CD4-positive, alpha-beta T cell treated with Interleukin-17A for 4 hours (primary cell): Measurements from ENCODE around the gene GALNT14.

Experiments used
- DNase-seq: peaks from one replicate; pipeline ENCODE4 v3.0.0-alpha.2; 2020; ENCODE audit warnings: mixed read lengths

GALNT14 gene

GRCh38 chr2:31086590-31086989 lies 51.6 kb downstream of the GALNT14 start:
- DNase-seq = no peak

DNA sequence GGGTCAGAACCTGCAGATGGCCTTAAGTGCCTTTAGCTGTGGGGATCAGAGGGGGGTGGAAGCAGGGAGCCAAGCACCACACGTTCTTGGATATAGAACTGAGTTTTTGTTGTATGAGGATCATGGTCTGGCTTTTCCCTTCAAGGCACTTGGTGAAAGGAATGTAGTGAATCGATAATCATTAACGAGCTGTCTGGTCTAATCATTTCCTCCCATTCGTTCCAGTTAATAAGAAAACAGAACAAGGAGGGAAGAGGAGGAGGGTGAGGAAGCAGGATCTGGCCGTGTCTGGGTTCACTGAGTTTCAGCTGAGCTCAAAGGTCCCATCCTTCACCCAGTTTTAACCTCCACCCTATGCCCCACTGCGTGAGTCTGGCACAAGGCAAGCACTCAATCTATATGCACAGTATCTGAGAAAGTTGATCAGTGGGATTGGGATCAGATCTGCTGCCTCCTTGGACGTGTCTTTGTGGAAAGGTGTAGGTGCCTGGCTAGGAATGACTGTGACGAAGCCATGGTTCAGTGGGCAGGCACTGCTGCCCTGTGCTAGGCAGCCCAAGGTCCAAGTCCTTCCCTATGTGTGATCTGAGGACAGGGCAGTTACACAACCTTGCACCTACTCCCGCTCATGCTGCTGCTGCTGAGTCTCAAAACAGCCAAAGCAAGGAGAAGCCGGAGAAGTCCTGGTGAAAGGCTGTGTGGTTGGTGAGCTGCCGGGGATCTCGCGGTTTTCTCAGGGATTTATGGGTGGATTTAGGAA lies 54.8 kb downstream of the GALNT14 start:
- no peak for DNase-seq

GRCh38 chr2:31082002-31082401 lies 56.2 kb downstream of the GALNT14 start:
- no peak for DNase-seq

GRCh38 chr2:31081492-31081891 lies 56.7 kb downstream of the GALNT14 start:
- DNase-seq = no peak

DNA sequence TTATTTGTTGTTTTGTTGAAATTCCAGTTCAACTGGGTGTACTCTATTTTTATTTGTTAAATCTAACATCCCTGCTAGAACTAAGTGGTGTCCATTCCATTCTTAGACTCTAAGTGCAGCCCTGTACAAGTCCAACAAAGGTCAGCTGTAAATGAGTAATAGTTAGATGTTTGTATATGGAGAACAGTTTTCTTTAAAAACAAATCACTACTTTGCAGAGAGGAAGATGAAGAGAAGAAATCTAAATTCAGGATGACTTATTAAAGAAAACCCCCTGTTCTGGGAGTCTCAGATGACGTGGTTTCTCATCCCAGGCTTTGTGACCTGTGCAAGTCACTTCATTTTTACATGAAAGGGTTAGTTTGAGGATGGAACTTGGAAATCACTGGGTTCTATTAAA lies 57.9 kb downstream of the GALNT14 start:
- DNase-seq = no peak

DNA sequence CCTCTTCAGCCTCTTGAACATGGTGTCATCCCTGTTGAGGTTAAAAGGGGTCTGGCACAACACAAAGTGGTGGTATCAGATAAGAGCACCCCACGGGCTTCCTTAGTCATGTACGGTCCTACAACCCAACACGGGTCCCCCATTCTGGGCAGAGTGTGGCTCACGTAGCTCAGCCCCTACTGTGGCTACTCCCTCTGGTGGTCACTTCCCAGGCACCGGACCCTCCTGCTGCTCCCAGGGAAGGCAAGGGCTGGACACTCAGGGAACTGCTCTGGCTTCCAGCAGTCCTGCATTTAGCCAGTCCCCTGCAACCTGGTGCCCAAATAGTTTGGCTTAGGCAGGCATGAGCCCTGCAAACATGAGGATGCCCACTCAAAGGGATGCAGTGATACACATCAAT lies 58.6 kb downstream of the GALNT14 start:
- no peak for DNase-seq

DNA sequence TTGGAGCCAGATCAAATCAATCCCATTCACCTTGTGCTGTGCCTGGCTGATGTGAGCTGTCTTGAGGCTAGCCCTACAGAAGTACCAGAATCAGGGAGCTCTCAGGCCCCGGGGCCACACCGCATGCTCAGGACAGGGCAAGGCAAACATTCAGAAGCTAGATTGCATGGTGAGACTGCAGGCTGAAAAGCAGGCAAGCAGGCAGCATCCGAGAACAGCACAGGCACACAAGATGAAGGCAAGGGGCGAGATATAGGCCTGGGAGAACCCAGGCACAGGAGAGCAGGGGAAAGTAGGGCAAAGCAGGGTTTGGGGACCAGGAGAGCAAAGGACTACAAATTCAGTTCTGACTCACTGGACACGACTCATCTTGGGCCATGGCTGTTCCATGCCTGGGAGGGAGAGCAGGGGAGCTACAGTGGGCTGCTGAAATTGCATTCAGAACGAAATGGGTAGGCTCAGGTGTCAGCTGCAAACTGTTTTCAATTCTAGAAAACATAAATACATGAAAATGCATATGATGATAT lies 59.6 kb downstream of the GALNT14 start:
- no peak for DNase-seq

- DNase-seq = no peak
Observed at GRCh38 chr2:31078011-31078410, 60.2 kb downstream of the GALNT14 start.

DNA sequence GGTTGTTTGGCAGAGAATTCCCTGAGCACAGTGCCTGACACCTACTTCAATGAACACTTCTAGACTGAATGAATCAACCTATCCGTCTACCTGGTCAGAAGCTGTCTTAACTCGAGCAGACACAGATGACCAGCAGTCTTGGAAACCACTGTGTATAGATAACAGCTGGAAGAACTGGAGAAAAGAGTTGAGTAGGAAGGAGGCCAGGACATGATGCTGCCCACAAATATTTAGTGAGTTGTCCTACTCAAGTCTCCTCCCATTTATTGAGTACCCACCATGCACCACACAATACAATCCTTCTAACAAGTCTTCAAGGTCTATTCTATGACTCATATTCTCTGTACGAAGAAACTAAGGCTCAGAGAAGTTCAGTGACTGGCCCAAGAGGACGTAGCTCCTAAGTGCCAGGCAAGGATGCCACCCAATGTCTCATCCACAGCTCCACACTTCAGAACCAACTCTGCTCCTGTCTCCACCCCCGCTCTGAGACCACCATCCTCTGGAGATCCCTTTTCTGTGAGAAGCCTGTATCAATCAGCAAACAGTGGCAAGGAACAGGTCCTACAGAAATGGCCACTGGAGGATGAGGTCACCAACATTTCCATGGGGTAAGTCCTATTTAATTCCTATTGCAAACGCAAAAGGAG lies 62.2 kb downstream of the GALNT14 start:
- DNase-seq = no peak

GRCh38 chr2:31075431-31075830 lies 62.8 kb downstream of the GALNT14 start:
- DNase-seq = no peak

DNA sequence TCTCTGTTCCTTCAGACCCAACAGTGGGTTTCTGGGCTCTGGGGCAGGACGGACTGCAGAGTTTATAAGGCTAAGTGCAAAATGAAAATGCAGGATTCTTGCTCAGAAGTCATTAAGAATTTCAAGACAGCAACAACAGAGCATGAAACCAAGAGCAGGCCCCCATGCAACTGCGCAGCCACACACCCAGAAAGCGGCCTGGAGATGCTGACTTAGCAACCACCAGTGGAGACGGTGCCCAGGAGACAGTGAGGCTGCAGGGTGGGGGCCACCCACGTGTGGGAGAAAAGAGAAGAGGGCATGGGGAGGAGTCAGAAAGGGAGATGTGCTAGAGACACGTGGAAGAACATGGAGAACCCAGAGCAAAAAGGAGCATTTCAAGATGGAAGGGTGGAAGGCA lies 66.5 kb downstream of the GALNT14 start:
- DNase-seq = no peak

DNA sequence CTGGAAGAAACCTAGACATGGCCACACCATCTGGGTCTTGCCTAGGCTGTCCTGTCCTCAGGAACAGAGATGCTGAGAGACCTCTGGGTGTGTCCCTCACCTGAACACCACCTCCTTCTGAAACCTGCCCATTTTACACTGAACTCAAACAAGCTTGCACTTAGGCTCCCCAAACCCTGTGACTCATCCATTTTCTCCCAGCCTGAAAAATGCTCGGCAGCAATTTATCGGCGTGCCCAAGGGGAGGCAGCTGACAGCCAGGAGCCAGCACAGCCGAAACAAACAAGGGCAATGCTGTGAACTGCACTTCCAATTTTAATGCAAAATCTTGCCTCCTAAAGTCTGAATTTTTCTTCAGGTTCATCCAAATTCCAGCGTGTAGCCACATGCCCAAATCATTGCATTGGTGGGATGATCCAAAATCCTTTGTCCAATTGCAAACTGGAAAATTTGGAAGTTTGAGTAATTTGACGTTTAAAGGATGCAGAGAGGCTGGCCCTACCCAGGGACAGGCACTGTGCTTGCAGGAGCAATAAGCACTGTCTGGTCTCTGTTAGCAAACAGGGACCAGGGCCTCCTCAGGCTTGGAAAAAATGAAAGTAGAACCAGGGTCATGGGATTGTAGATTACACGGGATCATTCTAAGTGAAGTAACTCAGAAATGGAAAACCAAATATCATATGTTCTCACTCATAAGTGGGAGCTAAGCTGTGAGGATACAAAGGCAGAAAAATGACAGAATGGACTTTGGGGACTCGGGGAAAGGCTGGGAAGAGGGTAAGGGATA lies 67.7 kb downstream of the GALNT14 start:
- DNase-seq = no peak

DNA sequence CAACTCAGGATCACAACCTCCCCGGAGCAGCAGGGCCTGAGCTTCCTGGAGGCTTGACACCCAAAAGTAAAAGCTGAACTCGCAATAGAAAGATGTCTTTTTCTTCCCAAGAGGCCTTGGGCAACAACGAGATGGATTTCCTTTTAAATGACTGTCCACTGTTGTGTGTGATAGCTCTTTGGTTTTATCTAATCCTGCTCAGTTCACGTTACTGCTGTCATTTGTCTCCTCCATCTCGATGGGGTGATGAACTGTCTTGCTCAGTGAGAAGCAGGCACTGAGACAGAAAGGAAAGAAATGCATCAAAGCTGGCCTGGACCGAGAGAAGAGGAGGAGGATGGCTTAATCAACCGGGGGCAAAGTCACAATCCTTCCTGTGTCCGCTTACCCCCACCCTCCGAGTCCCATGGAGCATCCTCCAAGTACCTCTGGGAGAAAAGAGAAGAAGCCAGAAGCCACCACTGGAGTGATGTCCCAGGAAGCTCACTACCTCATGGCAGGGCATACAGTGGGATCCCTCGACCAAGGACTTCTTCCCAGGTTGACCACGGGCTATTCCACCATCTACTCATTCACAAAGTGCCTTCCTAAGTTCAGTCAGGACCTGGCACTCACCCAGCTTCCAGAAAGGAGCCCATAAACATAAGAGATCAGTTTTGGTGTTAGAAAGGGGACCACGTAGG lies 68.5 kb downstream of the GALNT14 start:
- no peak for DNase-seq

DNA sequence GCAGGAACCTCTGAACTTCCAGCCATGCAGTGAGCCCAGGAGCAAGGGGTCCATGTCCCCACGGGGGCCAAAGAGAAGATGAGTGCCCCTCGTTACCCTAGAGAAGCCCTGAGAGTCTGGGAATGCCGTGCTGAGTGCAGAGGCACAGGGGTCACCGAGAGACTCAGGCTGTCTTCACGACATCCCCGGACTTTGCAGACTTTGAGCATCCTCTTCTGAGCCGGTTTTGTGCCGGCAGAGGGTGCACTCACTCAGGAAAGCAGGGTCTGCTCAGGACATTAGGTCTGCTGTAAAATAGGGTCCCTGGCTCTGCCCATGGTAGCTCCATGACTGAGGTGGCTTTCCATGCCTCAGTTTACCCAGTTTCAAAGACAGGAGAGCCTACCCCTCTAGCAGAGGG lies 71.0 kb downstream of the GALNT14 start:
- no peak for DNase-seq

DNA sequence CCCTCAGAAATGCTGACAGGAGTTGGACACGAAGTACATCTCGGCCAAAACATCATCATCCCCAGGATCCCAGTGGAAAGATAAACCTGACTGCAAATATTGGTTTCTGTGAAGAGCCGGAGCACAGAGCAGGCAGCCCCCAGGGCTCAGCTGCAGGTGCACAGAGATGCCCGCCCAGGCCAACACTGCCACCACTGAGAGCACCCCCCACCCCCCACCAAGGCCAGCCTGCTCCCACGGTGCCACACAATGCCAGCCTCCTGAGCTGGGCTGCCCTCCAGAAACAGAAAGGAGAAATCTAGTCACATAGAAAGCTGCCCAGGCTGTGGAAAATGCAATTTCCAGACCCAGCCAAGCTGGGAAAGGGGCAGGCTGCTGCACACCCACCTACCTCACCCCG lies 71.7 kb downstream of the GALNT14 start:
- no peak for DNase-seq

DNA sequence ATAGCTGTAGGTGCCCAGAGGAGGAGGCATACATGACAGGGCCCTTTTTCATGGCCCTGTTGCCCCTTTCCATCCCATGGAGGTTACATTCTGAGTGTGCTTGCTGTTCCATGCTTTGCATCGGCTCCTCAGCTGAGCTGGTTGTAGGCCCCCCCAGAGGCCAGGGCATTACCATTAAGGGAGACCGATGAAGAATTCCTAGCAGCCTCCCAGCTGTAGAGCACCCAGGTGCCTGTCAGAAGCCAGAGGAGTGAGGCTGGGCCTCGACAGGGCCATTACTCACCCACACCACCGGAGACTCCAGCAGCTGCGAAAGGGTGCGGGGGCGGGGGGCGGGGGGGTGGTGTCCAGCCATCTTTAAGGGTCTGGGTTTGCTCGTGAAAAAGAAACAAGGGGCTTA lies 72.2 kb downstream of the GALNT14 start:
- no peak for DNase-seq

GRCh38 chr2:31065356-31065755 lies 72.9 kb downstream of the GALNT14 start:
- no peak for DNase-seq

- DNase-seq = no peak
Observed at GRCh38 chr2:31060397-31060796, 77.8 kb downstream of the GALNT14 start.

GRCh38 chr2:31058096-31059035 lies 79.9 kb downstream of the GALNT14 start:
- no peak for DNase-seq

DNA sequence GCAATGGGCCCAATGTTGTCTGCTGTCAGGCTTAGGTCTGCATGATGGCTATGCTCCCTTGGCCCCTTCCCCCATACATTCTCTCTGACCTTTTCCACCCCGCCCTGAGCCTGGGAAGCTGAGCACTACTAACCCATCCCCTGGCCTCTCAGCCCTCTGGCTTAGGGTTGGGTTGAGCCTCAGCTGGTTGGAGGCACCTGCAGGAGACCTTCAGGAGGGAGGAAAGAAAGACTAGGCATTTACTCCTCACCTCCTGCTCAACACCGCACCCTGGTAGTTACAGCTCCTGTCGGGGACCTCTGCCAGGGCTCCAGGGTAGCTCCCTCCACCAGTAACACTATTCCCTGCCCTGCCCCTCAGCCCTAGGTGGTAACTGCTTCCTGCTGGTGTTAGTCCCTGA lies 80.5 kb downstream of the GALNT14 start:
- DNase-seq = no peak

- no peak for DNase-seq
Observed at GRCh38 chr2:31055938-31056337, 82.3 kb downstream of the GALNT14 start.

GRCh38 chr2:31054842-31055388 lies 83.3 kb downstream of the GALNT14 start:
- DNase-seq = no peak
